Measurements from ENCODE around the gene TRPC4AP.
"Not testable (repeated sequence)": the region's sequence is repeated elsewhere in the genome, so short reads cannot be mapped to it uniquely, and the experiment has no call there.

TRPC4AP gene

GRCh38 chr20:35059110-35059509 is 33.5 kb downstream of the TRPC4AP start:
- no peak for DNase-seq (ENCODE audit: low read depth in 3 of 3)

GRCh38 chr20:35055445-35056276 is 36.9 kb downstream of the TRPC4AP start:
- no peak for DNase-seq (ENCODE audit: low read depth in 3 of 3)

- DNase-seq (ENCODE audit: low read depth in 3 of 3) = no peak
These were observed 37.8 kb downstream of the TRPC4AP start for GRCh38 chr20:35054814-35055213.

GRCh38 chr20:35052616-35053015 is 40.0 kb downstream of the TRPC4AP start:
- DNase-seq (ENCODE audit: low read depth in 3 of 3) = not testable (repeated sequence)

- DNase-seq (ENCODE audit: low read depth in 3 of 3) = no peak
These were observed 42.7 kb downstream of the TRPC4AP start for GRCh38 chr20:35049776-35050352.

GRCh38 chr20:35048739-35049138 is 43.9 kb downstream of the TRPC4AP start:
- no peak for DNase-seq (ENCODE audit: low read depth in 3 of 3)

- DNase-seq (ENCODE audit: low read depth in 3 of 3) = no peak
These were observed 50.3 kb downstream of the TRPC4AP start for GRCh38 chr20:35042268-35042667.

GRCh38 chr20:35040646-35041045 is 52.0 kb downstream of the TRPC4AP start:
- no peak for DNase-seq (ENCODE audit: low read depth in 3 of 3)

GRCh38 chr20:35039846-35040489 is 52.6 kb downstream of the TRPC4AP start:
- no peak for DNase-seq (ENCODE audit: low read depth in 3 of 3)

- no peak for DNase-seq (ENCODE audit: low read depth in 3 of 3)
These were observed 53.5 kb downstream of the TRPC4AP start for GRCh38 chr20:35039146-35039545.

- DNase-seq (ENCODE audit: low read depth in 3 of 3) = no peak
These were observed 58.5 kb downstream of the TRPC4AP start for GRCh38 chr20:35034145-35034544.

- no peak for DNase-seq (ENCODE audit: low read depth in 3 of 3)
These were observed 62.5 kb downstream of the TRPC4AP start for GRCh38 chr20:35030136-35030535.

- DNase-seq (ENCODE audit: low read depth in 3 of 3) = no peak
These were observed 65.3 kb downstream of the TRPC4AP start for GRCh38 chr20:35027301-35027700.

GRCh38 chr20:35025116-35025515 is 67.5 kb downstream of the TRPC4AP start:
- no peak for DNase-seq (ENCODE audit: low read depth in 3 of 3)

GRCh38 chr20:35023624-35024023 is 69.0 kb downstream of the TRPC4AP start:
- DNase-seq (ENCODE audit: low read depth in 3 of 3) = no peak

GRCh38 chr20:35021831-35022230 is 70.8 kb downstream of the TRPC4AP start:
- DNase-seq (ENCODE audit: low read depth in 3 of 3) = no peak

GRCh38 chr20:35021063-35021462 is 71.5 kb downstream of the TRPC4AP start:
- DNase-seq (ENCODE audit: low read depth in 3 of 3) = no peak

GRCh38 chr20:35020108-35020928 is 72.3 kb downstream of the TRPC4AP start:
- DNase-seq (ENCODE audit: low read depth in 3 of 3) = no peak

GRCh38 chr20:35018590-35019371 is 73.8 kb downstream of the TRPC4AP start:
- DNase-seq (ENCODE audit: low read depth in 3 of 3) = no peak

GRCh38 chr20:35017099-35017835 is 75.3 kb downstream of the TRPC4AP start:
- DNase-seq (ENCODE audit: low read depth in 3 of 3) = no peak

- DNase-seq (ENCODE audit: low read depth in 3 of 3) = no peak
These were observed 76.8 kb downstream of the TRPC4AP start for GRCh38 chr20:35015863-35016193.

Data from stimulated activated CD4-positive, alpha-beta T cell treated with anti-CD3 and anti-CD28 coated beads, TNF-alpha, amount 100 ng/mL, for 48 hours (primary cell).